ENCODE results near the gene PTP4A1. TPM values are rescaled to one million over a fixed set of nuclear protein-coding genes. Genes with fewer than 3 reads are reported as not detected.

Gene PTP4A1
- total and polyA plus RNA-seq, 2 of the 13 experiments (the other 11 are each of a cell fraction or from before 2014, with no cell fraction given) = 141 to 376 TPM

DNA sequence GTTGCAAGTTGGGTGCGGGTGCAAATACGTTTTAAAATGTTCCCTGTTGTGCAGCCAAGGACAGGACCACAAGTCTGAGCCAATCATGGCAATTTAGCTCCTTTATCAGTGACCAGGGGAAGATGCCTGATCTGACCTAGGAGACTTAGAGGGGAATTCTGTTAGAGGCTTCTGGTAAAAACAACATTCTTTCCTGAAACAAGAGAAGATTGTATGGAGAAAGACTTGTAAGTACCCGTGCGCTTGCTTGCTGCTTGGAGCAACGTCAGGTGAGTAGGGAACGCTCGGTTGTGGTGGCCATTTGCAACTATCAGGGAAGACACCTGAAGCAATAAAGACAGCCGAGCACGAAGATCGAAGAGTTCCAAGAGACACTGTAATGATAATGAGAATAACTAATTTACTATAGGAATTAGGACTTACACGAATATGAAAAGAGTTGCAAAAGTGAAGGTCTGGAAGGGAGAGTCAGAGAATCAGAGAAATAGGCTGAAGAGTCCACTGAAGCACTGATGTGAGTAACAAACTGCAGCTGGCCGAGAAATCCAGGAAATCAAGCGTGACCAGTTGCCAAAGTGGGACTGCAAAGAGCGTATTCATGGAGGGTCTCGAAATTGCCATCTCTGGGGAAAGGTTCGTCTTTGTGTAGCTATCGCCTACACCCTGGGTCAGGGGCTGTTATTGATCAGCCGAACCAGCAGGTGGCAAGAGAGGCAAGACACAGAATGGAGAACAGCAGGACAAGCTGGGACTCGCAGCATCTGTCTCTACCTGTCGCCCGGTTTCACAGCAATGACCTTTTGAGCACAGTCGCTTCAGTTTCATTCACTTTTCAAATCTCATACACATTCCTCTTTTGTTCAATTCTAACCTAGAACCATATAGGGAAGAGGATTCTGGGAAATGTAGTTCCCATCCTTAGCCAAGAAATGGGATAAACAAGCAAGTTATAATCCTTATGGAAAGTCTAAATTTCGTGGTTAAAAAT is 26.1 kb downstream of the PTP4A1 start (continued):
- TF ChIP-seq, protein P1, sequence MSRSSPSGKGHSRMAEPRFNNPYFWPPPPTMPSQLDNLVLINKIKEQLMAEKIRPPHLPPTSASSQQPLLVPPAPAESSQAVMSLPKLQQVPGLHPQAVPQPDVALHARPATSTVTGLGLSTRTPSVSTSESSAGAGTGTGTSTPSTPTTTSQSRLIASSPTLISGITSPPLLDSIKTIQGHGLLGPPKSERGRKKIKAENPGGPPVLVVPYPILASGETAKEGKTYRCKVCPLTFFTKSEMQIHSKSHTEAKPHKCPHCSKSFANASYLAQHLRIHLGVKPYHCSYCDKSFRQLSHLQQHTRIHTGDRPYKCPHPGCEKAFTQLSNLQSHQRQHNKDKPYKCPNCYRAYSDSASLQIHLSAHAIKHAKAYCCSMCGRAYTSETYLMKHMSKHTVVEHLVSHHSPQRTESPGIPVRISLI (CRISPR knock-in tag; IDR thresholded peaks at IDR 0.05; ENCODE audit: borderline replicate concordance) = peak; percentile 33; the same call in 1 of the 2 replicates
- TF ChIP-seq ZNF644 (CRISPR knock-in tag; IDR thresholded peaks at IDR 0.05; ENCODE audit: low read depth) (peak; percentile 75; the same call in 1 of the 2 replicates), SIN3B (IDR thresholded peaks at IDR 0.05; ENCODE audit: low read length) (peak; percentile 63; the same call in 1 of the 2 replicates), ZNF775 (CRISPR knock-in tag; IDR thresholded peaks at IDR 0.05; ENCODE audit: borderline replicate concordance) (no peak), NFYC (CRISPR knock-in tag; IDR thresholded peaks at IDR 0.05) (no peak), JARID2 (CRISPR knock-in tag; IDR thresholded peaks at IDR 0.05; ENCODE audit: insufficient replicate concordance) (no peak), ZNF432 (CRISPR knock-in tag; IDR thresholded peaks at IDR 0.05; ENCODE audit: borderline replicate concordance) (no peak), PHF20 (CRISPR knock-in tag; IDR thresholded peaks at IDR 0.05) (no peak), ZNF510 (CRISPR knock-in tag; IDR thresholded peaks at IDR 0.05; ENCODE audit: low read depth) (no peak), DMAP1 (CRISPR knock-in tag; IDR thresholded peaks at IDR 0.05) (no peak), HNRNPH1 (optimal IDR thresholded peaks at IDR 0.05; ENCODE audit: low read depth, low read length) (no peak), JDP2 (CRISPR knock-in tag; IDR thresholded peaks at IDR 0.05; ENCODE audit: borderline replicate concordance) (no peak), ZSCAN31 (CRISPR knock-in tag; IDR thresholded peaks at IDR 0.05; ENCODE audit: low read depth) (peak; percentile 90), RAD21 (CRISPR knock-in tag; IDR thresholded peaks at IDR 0.05) (peak; percentile 89), GLI4 (CRISPR knock-in tag; IDR thresholded peaks at IDR 0.05; ENCODE audit: borderline replicate concordance) (no peak), MEIS2 (CRISPR knock-in tag; IDR thresholded peaks at IDR 0.05) (peak; percentile 41; the same call in 1 of the 2 replicates), SKI (IDR thresholded peaks at IDR 0.05; ENCODE audit: partially characterized antibody) (no peak), ZNF615 (CRISPR knock-in tag; IDR thresholded peaks at IDR 0.05; ENCODE audit: borderline replicate concordance) (no peak), PCBP1 (IDR thresholded peaks at IDR 0.05; ENCODE audit: borderline replicate concordance, low read depth, low read length) (no peak), CAMTA2 (CRISPR knock-in tag; IDR thresholded peaks at IDR 0.05; ENCODE audit: borderline replicate concordance) (no peak), ZBTB7B (CRISPR knock-in tag; IDR thresholded peaks at IDR 0.05) (no peak), ZNF557 (CRISPR knock-in tag; IDR thresholded peaks at IDR 0.05) (peak; percentile 89), CHD4 (IDR thresholded peaks at IDR 0.05; ENCODE audit: borderline replicate concordance, low read length) (no peak)
- TF ChIP-seq, protein P2, sequence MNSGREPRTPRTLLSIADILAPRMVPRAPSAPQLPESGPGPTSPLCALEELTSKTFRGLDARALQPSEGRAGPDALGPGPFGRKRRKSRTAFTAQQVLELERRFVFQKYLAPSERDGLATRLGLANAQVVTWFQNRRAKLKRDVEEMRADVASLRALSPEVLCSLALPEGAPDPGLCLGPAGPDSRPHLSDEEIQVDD (CRISPR knock-in tag; IDR thresholded peaks at IDR 0.05; ENCODE audit: borderline replicate concordance) = no peak
- TF ChIP-seq, protein P3, sequence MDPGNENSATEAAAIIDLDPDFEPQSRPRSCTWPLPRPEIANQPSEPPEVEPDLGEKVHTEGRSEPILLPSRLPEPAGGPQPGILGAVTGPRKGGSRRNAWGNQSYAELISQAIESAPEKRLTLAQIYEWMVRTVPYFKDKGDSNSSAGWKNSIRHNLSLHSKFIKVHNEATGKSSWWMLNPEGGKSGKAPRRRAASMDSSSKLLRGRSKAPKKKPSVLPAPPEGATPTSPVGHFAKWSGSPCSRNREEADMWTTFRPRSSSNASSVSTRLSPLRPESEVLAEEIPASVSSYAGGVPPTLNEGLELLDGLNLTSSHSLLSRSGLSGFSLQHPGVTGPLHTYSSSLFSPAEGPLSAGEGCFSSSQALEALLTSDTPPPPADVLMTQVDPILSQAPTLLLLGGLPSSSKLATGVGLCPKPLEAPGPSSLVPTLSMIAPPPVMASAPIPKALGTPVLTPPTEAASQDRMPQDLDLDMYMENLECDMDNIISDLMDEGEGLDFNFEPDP (CRISPR knock-in tag; conservative IDR thresholded peaks at IDR 0.05) = no peak
- TF ChIP-seq, protein P4, sequence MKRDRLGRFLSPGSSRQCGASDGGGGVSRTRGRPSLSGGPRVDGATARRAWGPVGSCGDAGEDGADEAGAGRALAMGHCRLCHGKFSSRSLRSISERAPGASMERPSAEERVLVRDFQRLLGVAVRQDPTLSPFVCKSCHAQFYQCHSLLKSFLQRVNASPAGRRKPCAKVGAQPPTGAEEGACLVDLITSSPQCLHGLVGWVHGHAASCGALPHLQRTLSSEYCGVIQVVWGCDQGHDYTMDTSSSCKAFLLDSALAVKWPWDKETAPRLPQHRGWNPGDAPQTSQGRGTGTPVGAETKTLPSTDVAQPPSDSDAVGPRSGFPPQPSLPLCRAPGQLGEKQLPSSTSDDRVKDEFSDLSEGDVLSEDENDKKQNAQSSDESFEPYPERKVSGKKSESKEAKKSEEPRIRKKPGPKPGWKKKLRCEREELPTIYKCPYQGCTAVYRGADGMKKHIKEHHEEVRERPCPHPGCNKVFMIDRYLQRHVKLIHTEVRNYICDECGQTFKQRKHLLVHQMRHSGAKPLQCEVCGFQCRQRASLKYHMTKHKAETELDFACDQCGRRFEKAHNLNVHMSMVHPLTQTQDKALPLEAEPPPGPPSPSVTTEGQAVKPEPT (CRISPR knock-in tag; IDR thresholded peaks at IDR 0.05; ENCODE audit: low read depth) = no peak
